ENCODE data around the gene KSR1.
"Not testable (repeated sequence)": the region's sequence is repeated elsewhere in the genome, so short reads cannot be mapped to it uniquely, and the experiment has no call there.

The KSR1 gene

DNA sequence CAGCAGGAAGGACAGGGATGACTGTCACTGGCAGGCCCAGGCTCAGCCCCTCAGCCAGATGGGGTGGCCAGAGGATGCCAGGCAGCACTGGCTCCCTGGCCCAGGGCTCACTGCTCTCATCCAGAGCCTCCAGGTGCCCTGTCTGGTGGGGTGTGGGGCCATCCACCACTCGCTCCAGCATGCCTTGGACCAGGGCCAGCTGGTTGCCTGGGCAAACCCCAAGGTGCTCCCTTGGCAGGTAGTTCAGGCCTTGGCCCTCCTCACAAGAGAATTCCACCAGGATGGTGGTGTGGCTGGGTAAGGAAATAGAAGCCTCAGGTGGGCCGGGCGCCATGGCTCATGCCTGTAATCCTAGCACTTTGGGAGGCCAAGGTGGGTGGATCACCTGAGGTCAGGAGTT, 204.2 kb downstream of the KSR1 start:
- DNase-seq (ENCODE audit: low spot score), result no peak

DNA sequence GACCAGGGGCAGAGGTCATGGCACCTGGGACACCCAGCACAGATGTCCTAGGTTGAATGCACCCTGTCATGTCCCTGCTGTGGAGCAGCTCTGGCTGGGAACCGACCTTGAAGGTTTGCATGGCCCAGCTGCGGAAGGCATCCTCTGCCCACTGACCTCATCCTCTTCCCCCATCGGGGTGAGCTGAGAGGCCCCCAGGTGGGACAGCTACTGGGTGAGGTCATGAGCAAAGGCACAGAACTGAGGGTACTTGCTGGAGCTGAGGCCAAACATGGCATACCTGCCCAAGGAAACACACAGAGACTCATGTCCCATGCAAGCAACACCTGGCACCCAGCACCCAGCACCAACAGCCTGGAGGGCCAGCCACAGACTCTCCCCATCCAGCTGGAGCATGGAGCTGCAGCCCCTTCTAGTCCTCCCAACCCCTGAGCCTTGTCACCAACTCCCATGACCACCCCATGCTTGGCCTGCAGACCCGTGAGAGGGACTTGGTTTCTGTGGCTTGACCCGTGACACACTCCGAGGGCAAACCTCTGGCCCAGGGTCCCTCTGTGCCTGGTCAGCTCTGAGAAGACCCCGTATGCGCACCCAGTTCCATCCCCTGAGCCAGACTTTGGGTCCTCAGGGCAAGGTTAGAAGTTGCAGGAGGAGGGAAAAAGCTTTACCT, 207.8 kb downstream of the KSR1 start:
- DNase-seq (ENCODE audit: low spot score), result no peak

DNA sequence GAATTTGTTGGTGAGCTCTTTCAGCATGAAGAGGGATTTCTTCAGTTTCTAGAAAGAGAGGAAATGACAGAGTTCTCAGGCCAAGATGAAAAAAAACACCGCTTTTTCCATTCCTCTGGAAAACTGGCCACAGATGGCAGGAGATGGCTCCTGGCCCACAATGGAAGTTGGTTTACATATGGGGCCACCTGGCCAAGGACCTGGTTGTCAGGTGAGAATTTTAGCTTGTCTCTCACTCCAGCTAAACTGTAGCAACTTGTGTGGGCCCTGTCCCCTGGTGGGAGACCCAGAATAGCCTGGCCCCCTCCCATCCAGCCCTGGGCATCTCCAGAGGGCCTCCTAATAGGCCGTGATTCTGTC, 208.3 kb downstream of the KSR1 start:
- DNase-seq (ENCODE audit: low spot score), result no peak

DNA sequence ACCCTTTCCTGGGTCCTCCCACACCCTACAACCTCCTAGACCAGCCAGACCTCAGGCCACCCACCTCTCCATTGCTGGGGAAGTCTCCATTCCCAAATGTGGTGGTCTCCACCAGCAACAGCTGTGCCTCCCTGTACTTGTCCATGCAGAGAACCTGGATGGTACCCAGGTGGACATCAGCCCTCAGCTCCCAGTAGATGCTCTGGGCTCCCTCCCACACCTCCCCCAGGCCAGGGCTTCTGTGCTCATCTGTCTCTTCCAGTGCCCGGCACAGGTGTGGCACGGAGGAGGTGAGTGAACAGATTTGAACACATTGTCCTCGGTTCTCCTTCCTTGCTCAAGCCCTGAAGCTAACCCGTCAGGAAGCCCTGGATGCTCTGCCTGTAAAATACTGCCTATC, 209.3 kb downstream of the KSR1 start:
- DNase-seq (ENCODE audit: low spot score), result no peak

DNA sequence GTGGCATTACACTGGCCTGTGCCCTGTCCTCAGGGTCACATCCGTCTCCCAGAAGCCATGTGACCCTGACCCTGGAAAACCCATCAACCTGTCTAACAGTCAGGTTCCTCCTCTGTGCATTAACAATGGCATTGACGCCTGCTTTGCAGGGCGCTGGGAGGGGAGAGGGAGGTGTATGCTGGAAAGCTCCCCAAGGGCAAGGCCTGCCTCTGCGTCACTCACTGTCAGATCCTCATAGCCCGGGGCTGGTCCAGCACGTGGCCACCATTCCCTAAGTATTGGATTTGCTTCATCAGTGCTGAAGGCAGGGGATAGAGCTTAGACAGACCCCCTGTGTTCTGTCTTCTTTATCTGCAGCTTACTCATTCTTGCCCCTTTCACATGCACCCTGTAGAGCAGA, 210.0 kb downstream of the KSR1 start:
- not testable (repeated sequence) for DNase-seq (ENCODE audit: low spot score)

DNA sequence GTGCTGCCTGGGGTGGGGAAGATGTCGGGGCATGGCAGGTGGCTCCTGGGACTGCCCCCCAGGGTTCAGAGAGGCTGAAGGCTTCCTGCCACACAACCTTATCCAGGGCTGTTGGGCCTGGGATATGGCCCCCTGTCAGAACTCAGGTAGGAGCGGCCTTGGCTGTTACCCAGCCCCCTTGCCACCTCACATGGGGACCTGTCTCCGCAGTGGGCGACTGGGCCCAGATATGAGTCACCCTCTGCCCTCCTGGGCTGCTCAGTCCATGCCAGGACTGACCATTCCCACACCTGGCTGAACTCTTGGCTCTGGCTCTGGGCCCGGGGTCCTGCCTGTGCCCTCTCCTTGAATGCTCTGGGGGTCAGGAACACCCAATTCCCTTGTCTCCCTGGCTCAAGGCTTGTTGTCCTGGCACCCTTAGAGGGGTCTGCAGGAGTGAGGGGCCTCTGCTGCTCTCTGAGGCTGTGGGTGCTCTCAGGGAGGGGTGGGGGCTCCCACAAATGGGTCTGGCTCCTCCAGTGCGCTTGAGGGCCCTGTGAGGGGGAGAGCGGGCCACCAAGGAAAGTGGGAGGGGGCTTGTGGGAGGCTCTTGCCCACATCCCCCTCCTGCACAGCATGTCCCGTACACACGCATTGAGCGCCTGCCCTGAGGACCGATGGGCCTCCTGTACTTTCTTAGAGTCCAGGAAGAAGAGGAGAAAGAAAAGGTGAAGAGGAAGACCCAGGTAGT, 210.7 kb downstream of the KSR1 start:
- DNase-seq (ENCODE audit: low spot score), result no peak

DNA sequence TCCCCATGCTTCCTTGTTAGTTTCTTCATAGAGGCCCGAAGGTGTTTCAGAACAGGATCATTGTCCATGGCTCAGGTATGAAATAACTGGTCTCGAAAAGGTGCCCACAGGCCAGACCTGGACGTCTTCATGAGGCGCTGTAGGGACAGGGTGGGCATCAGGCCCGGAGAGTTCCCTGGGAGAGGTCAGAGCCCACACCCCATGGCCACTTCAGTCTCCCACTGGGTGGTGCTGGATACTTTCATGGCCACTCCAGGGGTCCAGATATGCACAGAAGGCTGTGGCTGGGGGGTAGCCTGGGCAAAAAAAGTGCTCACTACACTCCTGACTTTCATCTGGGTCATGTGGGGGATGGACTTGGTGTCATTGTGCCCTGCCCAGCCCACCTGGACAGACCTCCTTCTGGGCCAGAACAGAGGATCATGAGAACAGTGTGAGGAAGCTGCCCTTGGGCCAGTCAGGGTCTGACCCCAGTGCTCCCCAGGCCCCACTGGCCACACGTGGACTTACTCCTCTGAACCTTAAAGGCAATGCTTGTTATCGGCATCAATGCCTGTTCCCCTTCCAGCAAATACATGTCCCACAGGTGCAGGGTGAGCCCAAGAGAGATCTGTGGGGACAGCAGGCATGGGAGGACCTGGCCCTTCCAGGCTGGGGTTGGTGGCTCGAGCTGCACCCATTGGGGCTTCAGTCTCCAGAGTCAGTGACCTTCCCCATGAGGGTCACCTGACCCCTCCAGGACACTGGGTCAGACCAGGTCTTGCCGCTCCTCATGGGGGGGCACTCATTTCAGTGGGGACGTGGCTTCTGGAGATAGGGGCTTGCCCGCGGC, 211.6 kb downstream of the KSR1 start:
- DNase-seq (ENCODE audit: low spot score), result no peak

DNA sequence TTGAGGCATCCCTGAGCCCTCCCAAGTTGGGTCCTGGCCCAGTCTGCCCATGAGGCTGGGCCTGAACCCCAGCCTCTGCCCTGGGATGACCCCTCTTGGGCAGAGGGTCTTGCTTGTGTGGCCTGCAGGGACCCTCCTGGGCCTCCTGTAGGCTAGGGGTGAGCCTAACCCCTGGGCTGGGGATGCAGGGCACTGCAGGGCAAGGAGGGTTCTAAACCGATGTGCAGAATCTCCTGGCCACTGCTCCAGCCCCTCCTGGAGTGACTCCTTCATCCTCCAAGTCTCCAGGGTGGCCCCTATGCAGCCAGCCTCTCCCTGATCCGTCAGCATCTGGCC, 212.2 kb downstream of the KSR1 start:
- no peak for DNase-seq (ENCODE audit: low spot score)

DNA sequence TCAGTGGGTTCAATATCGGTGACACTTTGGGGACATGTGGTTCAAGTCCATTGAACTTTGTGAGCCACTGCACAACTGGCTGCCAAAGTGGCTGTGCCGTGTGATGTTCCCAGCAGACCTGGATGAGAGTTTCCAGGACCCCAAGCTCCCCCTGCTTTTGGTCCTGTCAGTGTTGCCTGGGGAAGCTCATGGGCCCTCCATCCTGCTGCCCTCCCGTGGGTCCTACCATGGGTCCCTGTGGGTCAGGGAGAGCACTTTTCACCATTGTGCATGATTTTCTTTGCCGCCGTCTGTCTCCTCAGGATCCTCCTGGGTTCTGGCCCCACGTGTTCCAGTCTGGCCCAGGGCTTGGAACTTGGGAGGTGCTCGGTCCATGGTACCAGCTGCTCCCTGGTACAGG, 212.9 kb downstream of the KSR1 start:
- DNase-seq (ENCODE audit: low spot score), result no peak

DNA sequence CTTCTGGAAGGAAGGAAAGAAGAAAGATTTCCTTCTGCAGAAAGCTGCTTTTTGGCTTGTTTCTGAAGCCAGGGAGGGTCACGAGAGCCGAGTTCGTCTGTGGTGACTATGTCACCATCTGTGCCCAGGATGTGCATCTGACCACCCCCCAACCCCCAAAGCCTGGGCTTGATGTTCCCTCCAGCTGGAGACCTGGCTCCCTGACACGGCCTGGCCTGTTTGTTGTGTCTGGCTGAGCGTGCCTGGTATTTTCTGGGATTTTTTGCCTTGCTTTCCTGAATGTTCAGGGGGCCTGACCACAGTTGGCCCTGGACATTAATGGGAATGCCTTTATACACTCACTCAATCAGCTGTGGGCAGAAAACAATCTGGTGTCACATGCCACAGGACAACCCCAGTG, 213.6 kb downstream of the KSR1 start:
- DNase-seq (ENCODE audit: low spot score), result no peak

DNA sequence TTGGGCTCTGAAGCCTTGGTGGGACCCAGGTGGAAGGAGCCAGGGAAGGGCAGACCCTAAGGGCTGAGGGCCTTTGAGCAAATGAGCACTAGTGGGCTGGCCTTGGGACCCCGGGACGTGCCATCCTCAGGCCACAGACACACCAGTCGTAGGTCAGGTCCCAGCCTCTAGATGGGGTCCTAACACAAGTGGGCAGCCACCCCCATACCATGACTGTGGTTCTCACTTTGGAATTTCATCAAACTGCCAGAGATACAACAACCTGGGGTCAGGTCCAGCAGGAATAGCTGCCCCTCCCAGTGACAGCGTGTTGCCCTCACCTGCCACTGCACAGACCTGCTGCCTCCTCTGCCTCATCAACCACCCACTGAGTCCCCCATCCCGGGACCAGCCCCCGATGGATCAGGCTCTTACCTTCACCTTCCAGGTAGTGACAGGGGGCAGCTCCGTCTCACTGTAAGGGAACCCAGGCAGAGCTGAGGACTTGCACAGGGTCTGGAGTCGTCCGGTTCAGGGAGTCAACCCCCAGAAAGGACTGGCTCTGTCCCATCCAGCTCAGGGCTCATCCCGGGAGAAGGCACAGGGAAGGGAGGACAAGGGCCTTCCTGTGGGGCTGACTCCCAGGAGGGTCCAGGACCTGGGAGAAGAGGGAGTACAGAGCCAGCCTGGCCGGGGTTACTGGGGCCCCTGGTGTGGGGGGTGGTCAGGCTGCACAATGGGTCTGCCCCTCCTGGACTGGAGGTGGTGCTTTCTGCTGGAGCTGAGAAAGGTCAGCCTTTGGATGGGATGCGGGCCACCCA, 214.7 kb downstream of the KSR1 start:
- DNase-seq (ENCODE audit: low spot score), result no peak

DNA sequence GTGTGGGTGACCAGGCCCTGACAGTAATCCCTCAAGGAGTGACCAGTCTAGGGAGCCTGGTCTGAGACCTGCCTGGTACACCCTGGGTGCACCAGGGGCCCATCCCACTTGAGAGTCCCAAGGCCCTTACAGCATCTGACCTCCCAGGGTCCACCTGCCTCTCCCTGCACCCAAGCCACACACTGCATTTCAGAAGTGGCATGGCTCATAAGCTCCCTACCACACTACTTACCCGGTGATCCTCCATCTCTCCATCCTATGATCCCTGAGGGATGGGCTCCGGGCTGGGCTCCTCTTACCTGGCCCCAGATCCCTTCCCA, 215.3 kb downstream of the KSR1 start:
- no peak for DNase-seq (ENCODE audit: low spot score)

DNA sequence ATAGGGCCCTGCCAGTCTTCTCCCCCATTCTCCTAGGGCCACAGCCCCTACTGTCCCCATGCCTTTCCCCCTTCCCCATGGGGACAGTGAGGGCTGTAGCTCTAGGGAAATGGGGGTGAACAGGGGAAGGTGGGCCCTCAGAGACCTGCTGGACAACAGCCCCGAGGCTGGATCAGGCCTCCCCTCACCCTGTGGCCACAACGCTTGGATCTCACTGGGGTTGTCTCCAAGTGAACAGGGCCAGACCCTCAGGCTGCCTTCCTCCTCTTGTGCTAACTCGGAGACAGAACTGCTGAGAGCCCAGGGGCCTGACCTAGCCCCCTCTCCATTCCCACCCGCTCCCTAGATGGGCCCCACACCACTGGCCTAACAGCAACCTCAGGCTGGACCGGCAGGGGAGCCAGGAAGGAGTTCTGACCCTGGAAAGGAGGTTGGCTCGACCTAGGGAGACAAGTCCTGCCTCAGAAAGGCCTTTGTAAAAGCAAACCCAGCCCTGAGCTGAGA, 215.8 kb downstream of the KSR1 start:
- not testable (repeated sequence) for DNase-seq (ENCODE audit: low spot score)

DNA sequence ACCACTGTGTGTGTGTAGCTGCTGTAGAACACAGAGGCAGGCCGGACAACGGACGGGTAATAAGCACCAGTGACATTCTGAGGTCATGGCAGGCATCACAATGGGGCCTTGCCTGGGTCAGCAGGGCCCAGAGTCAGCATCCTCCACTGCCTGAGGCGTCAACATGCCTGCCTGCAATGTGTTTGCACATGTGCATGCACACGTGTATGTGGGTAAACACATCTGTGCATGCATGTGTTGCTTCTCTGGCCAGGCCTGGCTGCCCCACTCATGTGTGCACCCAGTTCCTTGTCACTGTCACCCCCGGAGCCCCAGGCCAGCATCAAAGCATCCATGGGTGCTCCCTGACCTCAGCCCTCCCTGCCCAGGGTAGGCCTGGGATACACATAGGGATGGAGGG, 218.1 kb downstream of the KSR1 start:
- DNase-seq (ENCODE audit: low spot score), result no peak

Measured in Ammon's horn (tissue), 1 donor.